WTC11 (cell line): Measurements from ENCODE around the gene RELB. TPM values are rescaled to one million over a fixed set of nuclear protein-coding genes. Genes with fewer than 3 reads are reported as not detected.

Experiments used
- ARID4B ChIP-seq: sonication (generic); formaldehyde crosslinking; IDR thresholded peaks from 2 replicates; pipeline ENCODE4 v1.8.0; 2023; ENCODE audit warnings: missing genetic modification reagents, mild to moderate bottlenecking, borderline replicate concordance
- ATF3 ChIP-seq: sonication (generic); formaldehyde crosslinking; conservative IDR thresholded peaks from 2 replicates; pipeline ENCODE4 v1.8.1; 2022; ENCODE audit warnings: mild to moderate bottlenecking, missing genetic modification reagents
- CREM ChIP-seq: sonication (generic); formaldehyde crosslinking; IDR thresholded peaks from 2 replicates; pipeline ENCODE4 v1.8.1; 2022; ENCODE audit warnings: mild to moderate bottlenecking, missing genetic modification reagents, moderate library complexity
- ETV6 ChIP-seq: sonication (generic); formaldehyde crosslinking; IDR thresholded peaks from 2 replicates; pipeline ENCODE4 v1.8.1; 2022; ENCODE audit warnings: mild to moderate bottlenecking, missing genetic modification reagents
- FOXK1 ChIP-seq: sonication (generic); formaldehyde crosslinking; IDR thresholded peaks from 2 replicates; pipeline ENCODE4 v1.8.0; 2022; ENCODE audit warnings: mild to moderate bottlenecking, moderate library complexity, missing genetic modification reagents
- GTF2I ChIP-seq: fragments of 250-450 bp; sonication (Bioruptor Pico); conservative IDR thresholded peaks from 2 replicates; pipeline ENCODE4 v1.4.0; 2021; ENCODE audit warnings: mild to moderate bottlenecking
- HMGA2 ChIP-seq: fragments of 250-450 bp; sonication (Bioruptor Pico); IDR thresholded peaks from 2 replicates; pipeline ENCODE4 v1.4.0; 2021; ENCODE audit warnings: mild to moderate bottlenecking, moderate library complexity
- MXD4 ChIP-seq: fragments of 250-450 bp; sonication (Bioruptor Pico); IDR thresholded peaks from 2 replicates; pipeline ENCODE4 v1.8.0; 2021; ENCODE audit warnings: mild to moderate bottlenecking, moderate library complexity, borderline replicate concordance
- NFE2L1 ChIP-seq: sonication (generic); formaldehyde crosslinking; IDR thresholded peaks from 2 replicates; pipeline ENCODE4 v1.8.1; 2023; ENCODE audit warnings: missing genetic modification reagents
- NR2C2 ChIP-seq: sonication (generic); formaldehyde crosslinking; IDR thresholded peaks from 2 replicates; pipeline ENCODE4 v1.8.0; 2022; ENCODE audit warnings: mild to moderate bottlenecking, missing genetic modification reagents
- SMAD4 ChIP-seq: sonication (generic); formaldehyde crosslinking; IDR thresholded peaks from 2 replicates; pipeline ENCODE4 v1.8.0; 2022; ENCODE audit warnings: mild to moderate bottlenecking, missing genetic modification reagents
- SOX15 ChIP-seq: fragments of 250-450 bp; sonication (Bioruptor Pico); IDR thresholded peaks from 2 replicates; pipeline ENCODE4 v1.9.0; 2021; ENCODE audit warnings: mild to moderate bottlenecking
- SP1 ChIP-seq: sonication (generic); formaldehyde crosslinking; conservative IDR thresholded peaks from 2 replicates; pipeline ENCODE4 v1.8.1; 2022; ENCODE audit warnings: missing genetic modification reagents
- TCF7 ChIP-seq: sonication (generic); formaldehyde crosslinking; IDR thresholded peaks from 2 replicates; pipeline ENCODE4 v1.8.0; 2022; ENCODE audit warnings: mild to moderate bottlenecking, low read depth, missing genetic modification reagents, moderate library complexity
- USF2 ChIP-seq: sonication (generic); formaldehyde crosslinking; IDR thresholded peaks from 2 replicates; pipeline ENCODE4 v1.8.1; 2023; ENCODE audit warnings: mild to moderate bottlenecking, missing genetic modification reagents, moderate library complexity
- ZBTB43 ChIP-seq: sonication (generic); formaldehyde crosslinking; IDR thresholded peaks from 2 replicates; pipeline ENCODE4 v1.8.1; 2023; ENCODE audit warnings: mild to moderate bottlenecking, missing genetic modification reagents
- ZNF396 ChIP-seq: fragments of 250-450 bp; sonication (Bioruptor Pico); IDR thresholded peaks from 2 replicates; pipeline ENCODE4 v1.8.0; 2021; ENCODE audit warnings: mild to moderate bottlenecking, moderate library complexity, borderline replicate concordance
- total RNA-seq: library from RNA; stranded (reverse); gene quantifications from 3 replicates; pipeline ENCODE4 v1.2.3, GENCODE V29; 2021
- TF ChIP-seq, protein P1 (sequence below): sonication (generic); formaldehyde crosslinking; IDR thresholded peaks from 2 replicates; pipeline ENCODE4 v1.8.0; 2023; ENCODE audit warnings: missing genetic modification reagents
- TF ChIP-seq, protein P2 (sequence below): sonication (generic); formaldehyde crosslinking; IDR thresholded peaks from 2 replicates; pipeline ENCODE4 v1.8.1; 2023; ENCODE audit warnings: mild to moderate bottlenecking, missing genetic modification reagents, moderate library complexity
- TF ChIP-seq, protein P3 (sequence below): fragments of 250-450 bp; sonication (Bioruptor Pico); IDR thresholded peaks from 2 replicates; pipeline ENCODE4 v1.9.0; 2021; ENCODE audit warnings: moderate library complexity, mild to moderate bottlenecking, inconsistent platforms, borderline replicate concordance
- TF ChIP-seq, protein P4 (sequence below): sonication (generic); formaldehyde crosslinking; IDR thresholded peaks from 2 replicates; pipeline ENCODE4 v1.8.1; 2022; ENCODE audit warnings: mild to moderate bottlenecking, missing genetic modification reagents, moderate library complexity, borderline replicate concordance
- TF ChIP-seq, protein P5 (sequence below): fragments of 250-450 bp; sonication (Bioruptor Pico); conservative IDR thresholded peaks from 2 replicates; pipeline ENCODE4 v1.9.0; 2021; ENCODE audit warnings: mild to moderate bottlenecking

Gene RELB
- total RNA-seq, 1 experiment from 2014 or later: 8.9 TPM

DNA sequence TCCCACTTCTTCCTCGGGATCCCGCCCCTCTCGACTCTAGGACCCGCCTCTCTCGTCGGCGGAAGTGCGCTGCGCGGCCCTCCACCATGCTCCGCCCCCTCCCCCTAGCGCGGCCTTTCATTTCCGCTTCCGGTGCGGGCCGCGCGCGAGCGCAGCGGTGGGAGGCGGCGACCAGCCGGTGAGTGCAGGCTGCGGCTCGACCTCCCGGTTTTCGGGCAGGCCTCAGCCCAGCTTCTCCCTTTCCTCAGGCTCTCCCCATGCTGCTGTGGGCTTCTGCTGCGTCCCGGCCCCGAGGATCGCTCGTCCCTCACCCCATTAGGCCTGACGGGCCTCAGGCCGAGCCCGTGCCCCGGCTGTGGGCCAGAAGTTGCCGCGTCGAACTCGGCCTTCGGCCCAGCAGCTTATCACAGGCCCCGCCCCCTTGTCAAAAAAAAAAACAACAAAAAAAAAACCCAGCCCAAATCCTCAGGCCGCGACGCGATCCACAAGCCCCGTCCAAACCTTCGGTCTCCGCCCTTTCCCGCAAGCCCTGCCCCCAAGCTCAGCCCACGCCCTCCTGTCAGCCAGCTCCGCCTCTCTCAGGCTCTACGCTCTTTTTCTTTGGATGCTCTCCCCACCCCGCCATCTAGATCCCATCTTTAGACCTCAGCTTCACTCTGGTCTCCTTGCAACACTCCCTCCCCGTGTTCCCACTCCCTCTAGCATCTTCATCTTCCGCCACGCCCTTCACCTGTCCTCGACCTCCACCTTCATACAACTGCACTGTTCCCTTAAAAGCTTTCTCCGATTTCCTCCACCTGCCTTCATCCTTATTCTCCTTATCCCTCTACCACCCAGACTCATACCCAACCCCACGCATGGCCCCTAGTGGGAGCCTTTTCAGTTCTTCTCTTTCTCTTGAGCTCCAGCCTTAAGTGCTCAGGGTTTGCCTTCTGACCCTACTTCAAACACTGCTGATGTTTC is 37.9 kb downstream of the RELB start, which contains the start of gene CLASRP (continued):
- no peak for TF ChIP-seq GTF2I (CRISPR knock-in tag)
- peak; percentile 72 for TF ChIP-seq FOXK1 (CRISPR knock-in tag)
- no peak for TF ChIP-seq USF2 (CRISPR knock-in tag)
- TF ChIP-seq, protein P1, sequence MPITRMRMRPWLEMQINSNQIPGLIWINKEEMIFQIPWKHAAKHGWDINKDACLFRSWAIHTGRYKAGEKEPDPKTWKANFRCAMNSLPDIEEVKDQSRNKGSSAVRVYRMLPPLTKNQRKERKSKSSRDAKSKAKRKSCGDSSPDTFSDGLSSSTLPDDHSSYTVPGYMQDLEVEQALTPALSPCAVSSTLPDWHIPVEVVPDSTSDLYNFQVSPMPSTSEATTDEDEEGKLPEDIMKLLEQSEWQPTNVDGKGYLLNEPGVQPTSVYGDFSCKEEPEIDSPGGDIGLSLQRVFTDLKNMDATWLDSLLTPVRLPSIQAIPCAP (CRISPR knock-in tag): no peak
- TF ChIP-seq NFE2L1 (CRISPR knock-in tag): no peak
- TF ChIP-seq TCF7 (CRISPR knock-in tag): no peak
- TF ChIP-seq MXD4 (CRISPR knock-in tag): no peak
- TF ChIP-seq, protein P2, sequence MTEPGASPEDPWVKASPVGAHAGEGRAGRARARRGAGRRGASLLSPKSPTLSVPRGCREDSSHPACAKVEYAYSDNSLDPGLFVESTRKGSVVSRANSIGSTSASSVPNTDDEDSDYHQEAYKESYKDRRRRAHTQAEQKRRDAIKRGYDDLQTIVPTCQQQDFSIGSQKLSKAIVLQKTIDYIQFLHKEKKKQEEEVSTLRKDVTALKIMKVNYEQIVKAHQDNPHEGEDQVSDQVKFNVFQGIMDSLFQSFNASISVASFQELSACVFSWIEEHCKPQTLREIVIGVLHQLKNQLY (CRISPR knock-in tag): no peak
- TF ChIP-seq, protein P3, sequence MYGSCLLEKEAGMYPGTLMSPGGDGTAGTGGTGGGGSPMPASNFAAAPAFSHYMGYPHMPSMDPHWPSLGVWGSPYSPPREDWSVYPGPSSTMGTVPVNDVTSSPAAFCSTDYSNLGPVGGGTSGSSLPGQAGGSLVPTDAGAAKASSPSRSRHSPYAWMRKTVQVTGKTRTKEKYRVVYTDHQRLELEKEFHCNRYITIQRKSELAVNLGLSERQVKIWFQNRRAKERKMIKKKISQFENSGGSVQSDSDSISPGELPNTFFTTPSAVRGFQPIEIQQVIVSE: no peak
- TF ChIP-seq, protein P4, sequence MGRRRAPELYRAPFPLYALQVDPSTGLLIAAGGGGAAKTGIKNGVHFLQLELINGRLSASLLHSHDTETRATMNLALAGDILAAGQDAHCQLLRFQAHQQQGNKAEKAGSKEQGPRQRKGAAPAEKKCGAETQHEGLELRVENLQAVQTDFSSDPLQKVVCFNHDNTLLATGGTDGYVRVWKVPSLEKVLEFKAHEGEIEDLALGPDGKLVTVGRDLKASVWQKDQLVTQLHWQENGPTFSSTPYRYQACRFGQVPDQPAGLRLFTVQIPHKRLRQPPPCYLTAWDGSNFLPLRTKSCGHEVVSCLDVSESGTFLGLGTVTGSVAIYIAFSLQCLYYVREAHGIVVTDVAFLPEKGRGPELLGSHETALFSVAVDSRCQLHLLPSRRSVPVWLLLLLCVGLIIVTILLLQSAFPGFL (CRISPR knock-in tag): no peak
- TF ChIP-seq ETV6 (CRISPR knock-in tag): peak; percentile 65; the same call in 1 of the 2 replicates
- no peak for TF ChIP-seq NR2C2 (CRISPR knock-in tag)
- TF ChIP-seq ZNF396 (CRISPR knock-in tag): no peak
- TF ChIP-seq ATF3 (CRISPR knock-in tag): no peak
- TF ChIP-seq SP1 (CRISPR knock-in tag): peak; percentile 86
- TF ChIP-seq ZBTB43 (CRISPR knock-in tag): no peak
- peak; percentile 69; the same call in 1 of the 2 replicates for TF ChIP-seq CREM
- no peak for TF ChIP-seq HMGA2 (CRISPR knock-in tag)
- TF ChIP-seq SOX15 (CRISPR knock-in tag): no peak
- TF ChIP-seq, protein P5, sequence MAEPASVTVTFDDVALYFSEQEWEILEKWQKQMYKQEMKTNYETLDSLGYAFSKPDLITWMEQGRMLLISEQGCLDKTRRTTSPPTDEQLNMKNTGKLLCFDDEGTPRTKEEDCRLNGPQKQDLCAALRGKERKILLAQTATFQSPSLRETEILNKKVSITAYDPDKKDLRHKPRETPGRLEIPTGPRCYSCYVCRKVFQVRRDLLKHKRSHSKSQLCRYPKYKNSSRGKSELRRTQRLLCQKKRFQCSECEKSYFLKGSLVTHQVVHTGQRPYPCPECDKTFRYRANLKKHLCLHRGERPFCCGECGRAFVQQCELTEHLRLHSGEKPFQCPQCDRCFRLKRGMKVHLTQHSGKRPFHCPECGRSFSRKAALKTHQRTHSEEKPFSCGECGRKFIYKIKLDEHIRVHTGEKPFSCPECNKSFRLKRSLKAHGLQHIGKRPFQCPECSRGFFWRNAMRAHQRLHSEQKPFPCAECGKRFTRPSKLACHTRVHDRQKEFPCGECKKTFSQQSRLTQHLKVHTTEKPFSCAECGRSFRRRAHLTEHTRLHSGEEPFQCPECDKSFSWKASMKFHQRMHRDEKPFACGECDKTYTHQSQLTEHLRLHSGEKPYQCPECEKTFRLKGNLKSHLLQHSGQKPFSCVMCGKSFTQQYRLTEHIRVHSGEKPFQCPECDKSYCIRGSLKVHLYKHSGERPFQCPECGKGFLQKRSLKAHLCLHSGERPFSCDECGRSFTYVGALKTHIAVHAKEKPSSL (CRISPR knock-in tag): no peak
- TF ChIP-seq SMAD4: no peak
- TF ChIP-seq ARID4B (CRISPR knock-in tag): peak; percentile 62; the same call in 1 of the 2 replicates
